GM19395 (cell line): ENCODE results near the gene ADAMTS7.
"Not testable (repeated sequence)": the region's sequence is repeated elsewhere in the genome, so short reads cannot be mapped to it uniquely, and the experiment has no call there.

Experiments
- ATAC-seq: cut with Tn5 transposase; IDR thresholded peaks from one replicate; pipeline ENCODE4 v1.9.1; 2021; ENCODE audit warnings: mild to moderate bottlenecking, moderate library complexity; ENCODE audit not compliant: unreplicated experiment

Gene ADAMTS7

DNA sequence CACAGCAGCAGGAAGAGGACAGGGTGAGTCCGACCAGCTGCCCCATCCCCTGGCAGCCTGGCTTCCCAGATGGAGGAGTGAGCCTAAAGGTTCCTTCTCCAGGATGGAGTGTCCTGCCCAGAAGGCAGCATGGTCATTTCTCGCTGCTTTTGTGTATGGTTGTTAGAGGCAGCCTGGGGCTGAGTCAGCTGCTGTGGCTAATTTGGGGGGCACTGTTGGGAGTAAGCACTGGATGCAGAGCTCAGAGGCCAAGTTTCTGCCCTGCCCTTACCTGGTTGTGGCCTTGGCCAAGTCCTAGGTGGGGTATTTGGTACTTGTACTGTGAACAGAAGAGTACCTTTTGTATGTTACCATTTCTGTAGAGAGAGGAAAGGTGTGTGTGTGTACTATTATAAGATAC, 78.6 kb downstream of the ADAMTS7 start:
- ATAC-seq = no peak

DNA sequence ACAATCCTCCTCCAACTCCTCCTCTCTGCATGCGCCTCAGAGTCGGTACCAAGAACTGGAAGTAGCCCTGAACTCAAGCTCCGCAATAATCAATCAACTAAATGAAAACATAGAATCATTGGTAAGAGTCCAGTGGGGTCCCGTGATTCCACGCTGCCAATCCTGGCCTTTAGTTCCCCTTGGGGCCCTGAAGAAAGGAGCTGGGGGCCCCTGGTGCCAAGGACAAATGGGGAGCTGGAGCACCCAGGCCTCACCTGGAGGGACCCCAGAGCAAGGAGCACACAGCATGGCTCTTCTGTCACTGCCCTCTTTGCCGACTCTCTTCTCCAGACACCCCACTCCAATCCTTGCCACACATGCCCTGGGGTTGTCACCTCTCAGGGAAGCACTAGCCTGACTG, 80.3 kb downstream of the ADAMTS7 start:
- ATAC-seq = no peak

DNA sequence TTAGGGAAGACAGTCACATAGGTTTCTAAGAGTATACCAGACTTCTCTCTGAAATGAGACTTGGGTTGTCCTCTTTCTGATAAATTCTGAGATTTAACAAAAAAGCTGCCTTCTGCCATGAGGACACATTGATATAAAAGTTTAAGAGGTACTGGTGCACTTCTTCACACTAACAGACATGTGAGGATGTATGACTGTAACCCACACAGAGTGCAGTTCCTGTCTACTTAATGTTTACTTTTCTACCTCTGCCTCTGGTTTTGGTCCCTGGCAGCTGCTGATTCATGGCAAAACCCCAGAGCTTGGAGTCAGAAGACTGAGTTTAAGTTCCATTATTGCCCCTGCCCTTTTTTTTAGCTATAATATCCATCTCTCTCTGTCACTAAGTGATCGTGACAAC, 82.8 kb downstream of the ADAMTS7 start:
- not testable (repeated sequence) for ATAC-seq

DNA sequence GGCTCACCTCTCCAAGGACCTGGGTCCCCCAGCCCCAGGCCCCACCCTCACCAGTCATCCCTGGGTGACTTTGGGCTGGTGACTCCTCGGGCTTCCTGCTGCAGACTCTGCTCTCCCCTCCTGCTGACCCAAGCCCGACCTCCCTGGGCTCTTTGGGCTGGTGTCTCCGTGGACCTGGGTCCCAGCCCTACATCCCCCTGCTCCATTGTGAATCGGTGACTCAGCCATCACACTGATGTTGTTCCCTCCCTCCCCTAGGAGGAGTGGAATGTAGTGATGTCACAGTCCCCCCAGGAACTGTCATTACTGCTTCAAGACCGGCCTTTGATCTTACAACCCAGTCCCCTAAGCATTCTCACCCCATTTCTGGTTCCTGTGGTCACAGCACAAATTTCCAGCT, 83.7 kb downstream of the ADAMTS7 start:
- ATAC-seq = no peak

DNA sequence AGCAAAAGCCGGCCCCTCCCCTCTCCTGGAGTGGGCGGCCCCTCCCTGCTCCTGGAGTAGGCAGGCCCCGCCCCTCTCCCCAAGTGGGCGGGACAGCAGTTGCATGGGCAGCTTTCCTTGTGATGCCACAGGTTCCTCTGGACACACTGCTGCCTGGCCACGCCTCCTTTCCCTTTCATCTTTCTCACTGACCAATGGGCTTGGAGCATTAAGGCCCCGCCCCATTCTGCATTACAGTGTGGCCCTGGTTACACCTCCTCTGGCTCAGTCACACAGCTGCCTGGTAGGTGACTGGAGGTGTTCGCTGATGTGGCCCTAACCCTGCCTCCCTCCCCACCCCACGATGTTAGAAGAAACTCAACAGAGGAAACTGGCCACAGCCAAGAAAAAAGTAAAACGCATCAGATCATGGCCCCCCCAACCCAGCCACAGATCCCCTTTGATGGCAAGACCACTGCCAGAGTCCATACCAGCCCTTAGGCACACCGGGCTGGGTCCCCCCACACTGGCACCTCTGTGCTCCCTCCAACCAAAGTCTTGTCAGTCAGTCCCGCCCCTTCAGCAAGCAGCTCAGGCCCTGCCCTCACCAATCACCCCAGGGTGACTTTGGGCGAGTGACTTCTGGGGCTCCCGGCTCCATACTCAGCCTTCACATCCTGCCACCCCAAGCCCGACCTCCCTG, 84.3 kb downstream of the ADAMTS7 start:
- no peak for ATAC-seq

DNA sequence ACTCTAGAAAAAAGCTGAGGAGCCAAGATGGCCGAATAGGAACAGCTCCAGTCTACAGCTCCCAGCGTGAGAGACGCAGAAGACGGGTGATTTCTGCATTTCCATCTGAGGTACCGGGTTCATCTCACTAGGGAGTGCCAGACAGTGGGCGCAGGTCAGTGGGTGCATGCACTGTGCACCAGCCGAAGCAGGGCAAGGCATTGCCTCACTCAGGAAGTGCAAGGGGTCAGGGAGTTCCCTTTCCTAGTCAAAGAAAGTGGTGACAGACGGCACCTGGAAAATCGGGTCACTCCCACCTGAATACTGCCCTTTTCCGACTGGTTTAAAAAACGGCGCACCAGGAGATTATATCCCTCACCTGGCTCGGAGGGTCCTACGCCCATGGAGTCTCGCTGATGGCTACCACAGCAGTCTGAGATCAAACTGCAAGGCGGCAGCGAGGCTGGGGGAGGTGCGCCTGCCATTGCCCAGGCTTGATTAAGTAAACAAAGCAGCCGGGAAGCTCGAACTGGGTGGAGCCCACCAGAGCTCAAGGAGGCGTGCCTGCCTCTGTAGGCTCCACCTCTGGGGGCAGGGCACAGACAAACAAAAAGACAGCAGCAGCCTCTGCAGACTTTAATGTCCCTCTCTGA, 91.3 kb downstream of the ADAMTS7 start:
- not testable (repeated sequence) for ATAC-seq

DNA sequence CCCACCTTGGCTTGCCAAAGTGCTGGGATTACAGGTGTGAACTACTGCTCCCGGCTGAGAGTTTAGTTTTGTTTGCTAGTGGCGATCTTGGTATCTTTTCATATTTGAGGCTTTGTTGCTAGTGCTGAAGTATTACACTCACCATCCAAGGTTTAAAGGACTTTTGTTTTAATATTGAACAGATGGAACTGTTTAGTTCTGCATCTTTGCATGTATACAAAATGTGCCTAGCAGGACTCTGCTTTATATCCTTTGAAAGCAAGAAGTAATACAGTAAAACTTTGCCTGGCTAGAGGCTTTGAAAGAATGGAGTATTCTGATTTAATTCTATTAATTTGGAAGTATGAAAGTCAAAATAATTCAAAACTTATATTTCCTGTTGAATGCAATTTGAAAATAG, 92.4 kb downstream of the ADAMTS7 start:
- no peak for ATAC-seq

DNA sequence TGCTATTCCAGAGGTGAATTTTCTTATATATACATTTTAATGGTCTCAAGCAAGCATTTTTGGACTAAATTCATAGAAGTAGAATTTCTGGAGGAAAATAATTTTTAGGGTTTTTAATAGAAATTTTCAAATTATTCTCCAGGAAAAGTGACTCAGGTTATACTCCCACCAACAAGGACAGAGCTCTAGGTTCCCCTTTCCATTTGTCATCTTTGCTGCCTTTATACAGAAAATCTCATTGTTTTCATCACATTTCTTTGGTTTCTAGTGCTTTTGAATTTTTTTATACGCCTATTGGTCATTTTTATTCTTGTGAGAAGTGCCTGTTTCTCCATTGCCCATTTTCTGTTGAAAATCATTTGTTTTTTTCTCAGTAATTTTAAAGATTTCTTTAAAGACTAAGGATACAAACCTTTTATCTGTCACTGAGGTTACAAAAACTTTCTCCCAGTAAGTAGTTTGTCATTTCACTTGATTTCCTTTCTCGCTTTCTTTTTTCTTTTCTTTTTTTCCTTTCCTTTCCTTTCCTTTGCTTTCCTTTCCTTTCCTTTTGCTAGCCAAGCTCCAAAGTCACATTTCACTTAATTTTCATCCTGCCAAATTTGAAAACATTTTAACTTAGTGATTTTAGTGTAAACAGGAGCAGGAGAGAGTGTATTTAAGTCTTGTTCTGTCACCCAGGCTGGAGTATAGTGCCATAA, 93.2 kb downstream of the ADAMTS7 start:
- no peak for ATAC-seq

DNA sequence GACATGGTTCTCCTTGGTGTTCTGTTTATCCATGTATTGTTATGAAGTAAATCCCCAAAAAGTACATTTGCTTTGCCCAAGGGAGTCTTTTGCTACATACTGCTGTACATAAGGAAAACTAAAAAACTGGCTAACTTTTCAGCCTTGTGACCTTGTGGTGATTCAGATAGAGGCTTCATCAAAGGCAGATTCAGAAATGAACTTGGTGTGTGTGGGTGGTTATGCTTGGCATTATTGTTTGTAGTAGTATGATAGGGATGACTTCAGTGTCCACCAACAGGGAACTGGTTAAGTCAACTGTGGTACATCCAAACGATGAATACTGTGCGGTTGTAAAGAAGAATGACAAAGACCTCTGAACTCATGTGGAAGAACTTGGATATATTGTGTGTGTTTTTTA, 94.6 kb downstream of the ADAMTS7 start:
- no peak for ATAC-seq

DNA sequence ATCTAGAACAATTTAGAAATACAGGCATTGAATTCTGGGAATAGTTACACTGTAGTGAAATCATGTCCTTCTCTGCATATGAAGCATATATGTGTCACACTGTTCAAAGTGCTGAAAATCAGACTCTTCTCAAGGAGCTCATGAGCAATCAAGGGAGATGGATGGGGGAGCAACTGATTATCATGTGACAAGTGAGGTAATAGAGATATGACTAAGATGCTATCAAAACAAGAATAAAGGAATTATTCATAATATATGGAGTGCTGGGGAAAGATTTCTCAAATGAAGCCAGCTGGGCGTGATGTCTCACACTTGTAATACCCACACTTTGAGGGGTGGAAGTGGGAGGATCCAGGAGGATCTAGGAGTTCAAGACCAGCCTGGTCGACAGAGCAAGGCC, 95.3 kb downstream of the ADAMTS7 start:
- ATAC-seq = no peak

DNA sequence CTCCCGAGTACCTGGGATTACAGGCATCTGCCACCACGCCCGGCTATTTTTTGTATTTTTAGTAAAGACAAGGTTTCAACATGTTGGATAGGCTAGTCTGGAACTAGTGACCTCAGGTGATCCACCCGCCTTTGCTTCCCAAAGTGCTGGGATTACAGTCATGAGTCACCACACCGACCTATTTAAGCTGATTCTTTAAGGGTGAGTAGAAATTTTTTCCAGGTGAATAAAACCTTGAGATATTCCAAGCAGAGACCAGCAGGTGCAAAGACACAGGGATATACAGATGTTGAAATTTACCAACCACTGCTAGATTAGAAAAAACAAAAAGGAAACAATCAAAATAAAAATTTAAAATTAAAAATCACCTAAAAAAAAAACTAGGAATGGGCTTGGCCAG, 95.8 kb downstream of the ADAMTS7 start:
- no peak for ATAC-seq

DNA sequence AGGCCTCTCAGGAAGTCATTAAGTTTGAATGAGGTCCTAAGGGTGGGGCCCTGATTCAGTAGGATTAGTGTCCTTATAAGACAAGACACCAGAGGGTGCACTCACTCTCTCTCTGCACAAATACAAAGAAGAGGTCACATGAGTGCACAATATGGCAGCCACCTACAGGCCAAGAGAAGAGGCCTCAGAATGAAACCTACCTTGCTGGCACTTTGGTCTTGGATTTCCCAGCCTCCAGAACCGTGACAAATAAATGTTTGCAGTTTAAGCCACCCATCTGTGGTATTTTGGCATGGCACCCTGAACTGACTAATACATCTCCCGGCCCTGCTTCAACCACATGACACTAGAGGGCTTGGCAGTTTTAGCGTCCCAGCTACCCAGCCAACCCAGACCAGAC, 96.4 kb downstream of the ADAMTS7 start:
- ATAC-seq = no peak

DNA sequence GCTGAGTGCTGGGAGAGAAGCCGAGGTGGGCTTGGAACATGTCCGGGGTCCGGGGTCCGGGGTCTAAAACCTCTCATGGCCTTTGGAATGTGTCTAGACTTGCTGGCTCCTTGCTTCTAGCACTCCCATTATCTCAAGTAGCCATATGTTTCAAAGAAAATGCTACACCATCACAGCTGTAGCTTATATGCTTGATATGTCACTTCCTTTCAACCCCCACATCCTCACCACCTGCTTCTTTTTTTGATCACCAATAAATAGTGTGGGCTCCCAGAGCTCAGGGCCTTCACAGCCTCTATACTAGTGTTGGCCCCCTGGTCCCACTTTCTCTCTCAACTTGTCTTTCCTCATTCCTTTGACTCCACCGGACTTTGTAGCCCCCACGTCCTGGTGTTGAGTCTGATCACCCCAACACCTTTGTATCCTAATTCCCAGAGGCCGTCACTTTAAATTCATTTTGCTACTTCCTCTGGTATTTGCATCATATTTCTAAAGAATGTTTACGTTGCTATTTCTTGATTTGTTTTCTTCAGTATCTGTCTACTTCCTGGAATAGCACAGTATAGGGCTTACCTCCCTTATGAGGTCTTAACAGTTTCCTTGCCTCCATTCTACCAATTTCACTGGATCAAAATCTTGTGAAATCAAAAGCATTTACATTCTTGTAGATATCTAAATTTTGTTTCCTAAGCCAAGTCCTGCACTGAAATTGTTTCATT, 98.3 kb downstream of the ADAMTS7 start:
- ATAC-seq = no peak

DNA sequence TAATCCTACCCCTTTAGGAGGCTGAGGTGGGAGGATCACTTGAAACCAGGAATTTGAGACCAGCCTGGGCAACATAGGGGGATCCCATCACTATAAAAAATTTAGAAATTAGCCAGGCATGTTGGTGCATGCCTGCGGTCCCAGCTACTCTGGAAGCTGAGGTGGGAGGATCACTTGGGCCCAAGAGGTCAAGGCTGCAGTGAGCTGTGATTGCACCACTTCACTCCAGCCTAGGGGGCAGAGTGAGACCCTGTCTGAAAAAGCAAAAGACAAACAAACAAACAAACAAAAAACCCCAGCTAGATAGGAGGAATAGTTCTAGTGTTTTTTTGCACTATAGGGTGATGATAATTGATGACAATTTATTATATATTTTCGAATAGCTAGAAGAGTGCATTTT, 99.6 kb downstream of the ADAMTS7 start:
- no peak for ATAC-seq

DNA sequence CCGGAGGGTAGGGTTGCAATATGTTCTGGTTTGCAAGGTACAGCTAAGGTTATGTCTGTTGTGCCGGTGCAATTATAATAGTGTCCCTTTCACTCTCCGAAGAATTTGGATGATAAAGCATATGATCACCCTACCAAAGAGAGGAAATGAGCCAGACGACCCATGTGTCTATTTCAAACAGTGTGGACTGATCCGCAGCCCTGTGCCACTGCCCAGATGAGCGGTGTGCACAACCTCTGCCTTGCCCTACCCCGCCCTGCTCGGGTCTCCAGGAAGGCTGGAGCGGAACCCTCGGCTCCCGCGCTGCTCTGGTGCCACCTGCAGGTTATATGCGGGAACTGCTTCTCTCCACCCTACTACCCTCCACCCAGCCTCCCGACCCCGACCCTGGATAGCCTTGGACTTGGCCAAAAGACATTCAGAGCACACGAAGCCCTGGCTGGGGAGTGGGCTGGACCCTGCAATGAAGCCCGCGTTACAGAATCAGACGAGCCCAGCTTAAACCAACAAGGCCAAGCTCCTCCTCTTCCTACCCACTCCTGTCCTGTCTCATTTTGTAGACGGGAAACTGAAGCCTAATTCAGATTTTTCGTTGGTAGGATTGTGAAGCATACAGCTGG, 101.9 kb downstream of the ADAMTS7 start:
- ATAC-seq = no peak
